ENCODE data around the gene GNA12.

GRCh38 chr7:2811476-2812113 lies 32.5 kb downstream of the GNA12 start:
- no peak for TF ChIP-seq ETV5 (CRISPR knock-in tag; IDR thresholded peaks at IDR 0.05; ENCODE audit: low read depth)
- no peak for TF ChIP-seq ZNF444 (CRISPR knock-in tag; IDR thresholded peaks at IDR 0.05)
- no peak for TF ChIP-seq CEBPB (tag; IDR thresholded peaks at IDR 0.05)
- TF ChIP-seq KLF1 (tag; IDR thresholded peaks at IDR 0.05) = no peak
- TF ChIP-seq ZNF3 (CRISPR knock-in tag; IDR thresholded peaks at IDR 0.05) = no peak
- TF ChIP-seq CBFB (CRISPR knock-in tag; IDR thresholded peaks at IDR 0.05) = no peak

Data from K562 (cell line).